Dermis blood vessel endothelial cell (primary cell): ENCODE results near the gene ENTREP3. TPM values are rescaled to one million over a fixed set of nuclear protein-coding genes. Genes with fewer than 3 reads are reported as not detected.
"Not testable (repeated sequence)": the region's sequence is repeated elsewhere in the genome, so short reads cannot be mapped to it uniquely, and the experiment has no call there.

Source experiments
- DNase-seq: peaks from one replicate; pipeline ENCODE4 v3.0.0; 2010
- total RNA-seq: library from RNA; depleted of rRNA; stranded (reverse); fragments of >200 nt; gene quantifications from 2 replicates; pipeline ENCODE4 v1.2.3, GENCODE V29; 2014

ENTREP3 gene
- total RNA-seq = 6.5 and 12.3 TPM in 2 replicates

- DNase-seq = peak; percentile 89
Measured at GRCh38 chr1:155255243-155256007, at the start of gene ENTREP3. Gene ENTREP3, minus strand, starts transcription at chr1:155255483. Its CDS starts 606 bp downstream, at chr1:155254877.

- no peak for DNase-seq
Measured at GRCh38 chr1:155304558-155305063, 49.3 kb upstream of the ENTREP3 start.

- no peak for DNase-seq
Measured at GRCh38 chr1:155301342-155301841, 46.1 kb upstream of the ENTREP3 start, which contains the start of gene PKLR. Gene PKLR, minus strand, starts transcription at chr1:155301438. Its CDS starts 43 bp downstream, at chr1:155301395.

- DNase-seq = no peak
Measured at GRCh38 chr1:155300553-155301329, 45.5 kb upstream of the ENTREP3 start.

GRCh38 chr1:155300024-155300423, 44.7 kb upstream of the ENTREP3 start:
- no peak for DNase-seq

GRCh38 chr1:155297384-155297783, 42.1 kb upstream of the ENTREP3 start:
- no peak for DNase-seq

- DNase-seq = no peak
Measured at GRCh38 chr1:155296661-155297060, 41.4 kb upstream of the ENTREP3 start.

GRCh38 chr1:155295942-155296267, 40.6 kb upstream of the ENTREP3 start:
- DNase-seq = no peak

GRCh38 chr1:155295183-155295941, 40.1 kb upstream of the ENTREP3 start:
- DNase-seq = no peak

- no peak for DNase-seq
Measured at GRCh38 chr1:155294520-155295182, 39.4 kb upstream of the ENTREP3 start.

- DNase-seq = no peak
Measured at GRCh38 chr1:155293086-155293749, 37.9 kb upstream of the ENTREP3 start.

- DNase-seq = not testable (repeated sequence)
Measured at GRCh38 chr1:155291006-155291405, 35.7 kb upstream of the ENTREP3 start.

GRCh38 chr1:155287987-155288543, 32.8 kb upstream of the ENTREP3 start:
- no peak for DNase-seq

GRCh38 chr1:155286544-155286943, 31.3 kb upstream of the ENTREP3 start:
- no peak for DNase-seq

- DNase-seq = no peak
Measured at GRCh38 chr1:155285631-155286044, 30.4 kb upstream of the ENTREP3 start.

GRCh38 chr1:155285063-155285462, 29.8 kb upstream of the ENTREP3 start:
- DNase-seq = no peak

GRCh38 chr1:155284476-155284875, 29.2 kb upstream of the ENTREP3 start:
- no peak for DNase-seq

- DNase-seq = no peak
Measured at GRCh38 chr1:155282488-155283091, 27.3 kb upstream of the ENTREP3 start.

GRCh38 chr1:155279268-155279667, 24.0 kb upstream of the ENTREP3 start:
- DNase-seq = no peak

- DNase-seq = no peak
Measured at GRCh38 chr1:155278689-155279160, 23.4 kb upstream of the ENTREP3 start.
